ENCODE measurements around the gene PPFIA2.

- TF ChIP-seq CTCF (IDR thresholded peaks at IDR 0.05) (no peak), TCF7L2 (IDR thresholded peaks at IDR 0.05; ENCODE audit: low read depth, low read length) (no peak), POLR2AphosphoS5 (IDR thresholded peaks at IDR 0.05; ENCODE audit: low read depth, low read length) (no peak), SIN3A (IDR thresholded peaks at IDR 0.05; ENCODE audit: borderline replicate concordance, insufficient read depth, low read depth, low read length) (no peak)
- TF ChIP-seq, protein P1, sequence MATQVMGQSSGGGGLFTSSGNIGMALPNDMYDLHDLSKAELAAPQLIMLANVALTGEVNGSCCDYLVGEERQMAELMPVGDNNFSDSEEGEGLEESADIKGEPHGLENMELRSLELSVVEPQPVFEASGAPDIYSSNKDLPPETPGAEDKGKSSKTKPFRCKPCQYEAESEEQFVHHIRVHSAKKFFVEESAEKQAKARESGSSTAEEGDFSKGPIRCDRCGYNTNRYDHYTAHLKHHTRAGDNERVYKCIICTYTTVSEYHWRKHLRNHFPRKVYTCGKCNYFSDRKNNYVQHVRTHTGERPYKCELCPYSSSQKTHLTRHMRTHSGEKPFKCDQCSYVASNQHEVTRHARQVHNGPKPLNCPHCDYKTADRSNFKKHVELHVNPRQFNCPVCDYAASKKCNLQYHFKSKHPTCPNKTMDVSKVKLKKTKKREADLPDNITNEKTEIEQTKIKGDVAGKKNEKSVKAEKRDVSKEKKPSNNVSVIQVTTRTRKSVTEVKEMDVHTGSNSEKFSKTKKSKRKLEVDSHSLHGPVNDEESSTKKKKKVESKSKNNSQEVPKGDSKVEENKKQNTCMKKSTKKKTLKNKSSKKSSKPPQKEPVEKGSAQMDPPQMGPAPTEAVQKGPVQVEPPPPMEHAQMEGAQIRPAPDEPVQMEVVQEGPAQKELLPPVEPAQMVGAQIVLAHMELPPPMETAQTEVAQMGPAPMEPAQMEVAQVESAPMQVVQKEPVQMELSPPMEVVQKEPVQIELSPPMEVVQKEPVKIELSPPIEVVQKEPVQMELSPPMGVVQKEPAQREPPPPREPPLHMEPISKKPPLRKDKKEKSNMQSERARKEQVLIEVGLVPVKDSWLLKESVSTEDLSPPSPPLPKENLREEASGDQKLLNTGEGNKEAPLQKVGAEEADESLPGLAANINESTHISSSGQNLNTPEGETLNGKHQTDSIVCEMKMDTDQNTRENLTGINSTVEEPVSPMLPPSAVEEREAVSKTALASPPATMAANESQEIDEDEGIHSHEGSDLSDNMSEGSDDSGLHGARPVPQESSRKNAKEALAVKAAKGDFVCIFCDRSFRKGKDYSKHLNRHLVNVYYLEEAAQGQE (IDR thresholded peaks at IDR 0.05; ENCODE audit: insufficient read depth in 1 of 2, low read depth in 2 of 2, low read length in 1 of 2) = no peak
These were observed 513.7 kb downstream of the PPFIA2 start for GRCh38 chr12:81245458-81245857.

Measured in Panc1 (cell line).